HepG2 (cell line): ENCODE data around the gene TMED9. TPM values are rescaled to one million over a fixed set of nuclear protein-coding genes. Genes with fewer than 3 reads are reported as not detected.

Source experiments
- AGO2 ChIP-seq: fragments of 200-400 bp; formaldehyde crosslinking; optimal IDR thresholded peaks from 2 replicates; pipeline ENCODE3; 2017; ENCODE audit warnings: mild to moderate bottlenecking, low read depth, low read length, moderate library complexity
- DPF2 ChIP-seq: sonication (generic); formaldehyde crosslinking; IDR thresholded peaks from 2 replicates; pipeline ENCODE4 v1.4.0; 2020; ENCODE audit warnings: mild to moderate bottlenecking, low read depth, missing genetic modification reagents, borderline replicate concordance
- ELF3 ChIP-seq: IDR thresholded peaks from 2 replicates; pipeline ENCODE4 v1.6.1; 2016; ENCODE audit warnings: missing genetic modification reagents, missing compliant biosample characterization
- FOXA3 ChIP-seq: IDR thresholded peaks from 2 replicates; pipeline ENCODE4 v1.6.1; 2016; ENCODE audit warnings: missing genetic modification reagents, missing compliant biosample characterization
- GABPB1 ChIP-seq: IDR thresholded peaks from 2 replicates; pipeline ENCODE4 v1.6.1; 2016; ENCODE audit warnings: mild to moderate bottlenecking, missing genetic modification reagents, moderate library complexity, missing compliant biosample characterization
- HNF4A ChIP-seq: sonication (generic); formaldehyde crosslinking; IDR thresholded peaks from 2 replicates; pipeline ENCODE4 v1.4.0; 2020; ENCODE audit warnings: missing genetic modification reagents
- IKZF5 ChIP-seq: IDR thresholded peaks from 2 replicates; pipeline ENCODE4 v1.6.1; 2018; ENCODE audit warnings: missing genetic modification reagents, mild to moderate bottlenecking, missing compliant biosample characterization
- KDM3A ChIP-seq: IDR thresholded peaks from 2 replicates; pipeline ENCODE4 v1.6.1; 2018; ENCODE audit warnings: low read depth, missing compliant biosample characterization
- KLF16 ChIP-seq, 2 experiments: sonication (generic) in 1 of 2; formaldehyde crosslinking in 1 of 2; IDR thresholded peaks; 2 replicates each; pipeline versions ENCODE4 v1.6.1 to v1.8.0; 2016 to 2023; ENCODE audit warnings: missing genetic modification reagents in 2 of 2, missing compliant biosample characterization in 1 of 2
- MTF2 ChIP-seq: sonication (generic); formaldehyde crosslinking; IDR thresholded peaks from 2 replicates; pipeline ENCODE4 v1.5.0; 2020; ENCODE audit warnings: missing genetic modification reagents, borderline replicate concordance
- NFKB2 ChIP-seq: sonication (generic); formaldehyde crosslinking; IDR thresholded peaks from 2 replicates; pipeline ENCODE4 v1.4.0; 2020; ENCODE audit warnings: missing genetic modification reagents, borderline replicate concordance
- NFKBIZ ChIP-seq: IDR thresholded peaks from 2 replicates; pipeline ENCODE4 v1.6.1; 2018; ENCODE audit warnings: missing genetic modification reagents, missing compliant biosample characterization
- NFRKB ChIP-seq: fragments of 450-650 bp; IDR thresholded peaks from 2 replicates; pipeline ENCODE4 v1.6.1; 2017
- RAD21 ChIP-seq: fragments of 450-650 bp; formaldehyde crosslinking; IDR thresholded peaks from 2 replicates; pipeline ENCODE4 v1.5.0; 2020; ENCODE audit warnings: mild to moderate bottlenecking
- SPEN ChIP-seq: sonication (generic); formaldehyde crosslinking; IDR thresholded peaks from 2 replicates; pipeline ENCODE4 v1.5.1; 2020; ENCODE audit warnings: low read depth, mild to moderate bottlenecking, missing genetic modification reagents
- SRY ChIP-seq: sonication (generic); formaldehyde crosslinking; IDR thresholded peaks from 2 replicates; pipeline ENCODE4 v1.8.0; 2022; ENCODE audit warnings: mild to moderate bottlenecking, missing genetic modification reagents
- TFDP2 ChIP-seq: sonication (generic); formaldehyde crosslinking; IDR thresholded peaks from 2 replicates; pipeline ENCODE4 v1.4.0; 2020; ENCODE audit warnings: missing genetic modification reagents
- THRA ChIP-seq: sonication (generic); formaldehyde crosslinking; IDR thresholded peaks from 2 replicates; pipeline ENCODE4 v1.4.0; 2020; ENCODE audit warnings: missing genetic modification reagents, borderline replicate concordance
- YY1 ChIP-seq: IDR thresholded peaks from 2 replicates; pipeline ENCODE4 v1.6.1; 2011; ENCODE audit warnings: low read length, low read depth, moderate library complexity, mild to moderate bottlenecking; ENCODE audit not compliant: insufficient read depth, insufficient replicate concordance
- ZNF207 ChIP-seq: fragments of 450-650 bp; IDR thresholded peaks from 2 replicates; pipeline ENCODE4 v1.6.1; 2016; ENCODE audit warnings: antibody characterized with exemption, borderline replicate concordance
- ZNF768 ChIP-seq: sonication (generic); formaldehyde crosslinking; IDR thresholded peaks from 2 replicates; pipeline ENCODE4 v1.4.0; 2020; ENCODE audit warnings: missing genetic modification reagents
- polyA plus RNA-seq, 8 experiments: library from polyadenylated mRNA; depleted of rRNA in 3 of 8; stranded (reverse) in 7 of 8; unstranded in 1 of 8; fragments of >200 nt; fragmentation: Illumina TruSeq in 4 of 8; extraction: Trizol in 4 of 8; gene quantifications; 2 replicates each; pipeline versions ENCODE4 v1.2.1 to v1.2.3, GENCODE V29; 2011 to 2016; ENCODE audit warnings: low read depth in 4 of 8, missing spikeins in 1 of 8, mixed read lengths in 1 of 8; ENCODE audit not compliant: insufficient read depth in 1 of 8
- total RNA-seq, 5 experiments: library from RNA; depleted of rRNA; stranded (reverse); fragments of >200 nt; fragmentation: Illumina TruSeq; extraction: Trizol; gene quantifications; 2 replicates each; pipeline ENCODE4 v1.2.3, GENCODE V29; 2016; ENCODE audit warnings: low read depth in 1 of 5
- TF ChIP-seq, protein P1 (sequence below): sonication (generic); formaldehyde crosslinking; IDR thresholded peaks from 2 replicates; pipeline ENCODE4 v1.5.0; 2020; ENCODE audit warnings: mild to moderate bottlenecking, missing genetic modification reagents, borderline replicate concordance

The TMED9 gene
- total and polyA plus RNA-seq, 2 of the 13 experiments (the other 11 are each of a cell fraction or from before 2014, with no cell fraction given), result 161 to 350 TPM

- TF ChIP-seq ZNF207 (no peak), HNF4A (CRISPR knock-in tag) (peak; percentile 55; the same call in 1 of the 2 replicates), RAD21 (CRISPR knock-in tag) (peak; percentile 87), NFRKB (no peak), KLF16 (CRISPR knock-in tag; IDR thresholded peaks at IDR 0.05) (peak in 1 of 2 experiments; percentile 38; a peak in 1 of 4 replicates), ELF3 (CRISPR knock-in tag) (0 out of 2 replicates have a peak, but pooled peaks have one; percentile 23), GABPB1 (CRISPR knock-in tag) (peak; percentile 46; the same call in 1 of the 2 replicates), FOXA3 (CRISPR knock-in tag) (0 out of 2 replicates have a peak, but pooled peaks have one; percentile 25), NFKB2 (peak; percentile 79; the same call in 1 of the 2 replicates), DPF2 (CRISPR knock-in tag) (no peak), NFKBIZ (CRISPR knock-in tag) (0 out of 2 replicates have a peak, but pooled peaks have one; percentile 50), TFDP2 (CRISPR knock-in tag) (peak; percentile 25; the same call in 1 of the 2 replicates), MTF2 (peak; percentile 49; the same call in 1 of the 2 replicates), THRA (0 out of 2 replicates have a peak, but pooled peaks have one; percentile 17), SPEN (CRISPR knock-in tag) (no peak), ZNF768 (CRISPR knock-in tag) (peak; percentile 31; the same call in 1 of the 2 replicates), SRY (peak; percentile 77; the same call in 1 of the 2 replicates), AGO2 (peak; percentile 21), IKZF5 (CRISPR knock-in tag) (peak; percentile 70; the same call in 1 of the 2 replicates), KDM3A (CRISPR knock-in tag) (0 out of 2 replicates have a peak, but pooled peaks have one; percentile 47), YY1 (peak; percentile 39)
- TF ChIP-seq, protein P1, sequence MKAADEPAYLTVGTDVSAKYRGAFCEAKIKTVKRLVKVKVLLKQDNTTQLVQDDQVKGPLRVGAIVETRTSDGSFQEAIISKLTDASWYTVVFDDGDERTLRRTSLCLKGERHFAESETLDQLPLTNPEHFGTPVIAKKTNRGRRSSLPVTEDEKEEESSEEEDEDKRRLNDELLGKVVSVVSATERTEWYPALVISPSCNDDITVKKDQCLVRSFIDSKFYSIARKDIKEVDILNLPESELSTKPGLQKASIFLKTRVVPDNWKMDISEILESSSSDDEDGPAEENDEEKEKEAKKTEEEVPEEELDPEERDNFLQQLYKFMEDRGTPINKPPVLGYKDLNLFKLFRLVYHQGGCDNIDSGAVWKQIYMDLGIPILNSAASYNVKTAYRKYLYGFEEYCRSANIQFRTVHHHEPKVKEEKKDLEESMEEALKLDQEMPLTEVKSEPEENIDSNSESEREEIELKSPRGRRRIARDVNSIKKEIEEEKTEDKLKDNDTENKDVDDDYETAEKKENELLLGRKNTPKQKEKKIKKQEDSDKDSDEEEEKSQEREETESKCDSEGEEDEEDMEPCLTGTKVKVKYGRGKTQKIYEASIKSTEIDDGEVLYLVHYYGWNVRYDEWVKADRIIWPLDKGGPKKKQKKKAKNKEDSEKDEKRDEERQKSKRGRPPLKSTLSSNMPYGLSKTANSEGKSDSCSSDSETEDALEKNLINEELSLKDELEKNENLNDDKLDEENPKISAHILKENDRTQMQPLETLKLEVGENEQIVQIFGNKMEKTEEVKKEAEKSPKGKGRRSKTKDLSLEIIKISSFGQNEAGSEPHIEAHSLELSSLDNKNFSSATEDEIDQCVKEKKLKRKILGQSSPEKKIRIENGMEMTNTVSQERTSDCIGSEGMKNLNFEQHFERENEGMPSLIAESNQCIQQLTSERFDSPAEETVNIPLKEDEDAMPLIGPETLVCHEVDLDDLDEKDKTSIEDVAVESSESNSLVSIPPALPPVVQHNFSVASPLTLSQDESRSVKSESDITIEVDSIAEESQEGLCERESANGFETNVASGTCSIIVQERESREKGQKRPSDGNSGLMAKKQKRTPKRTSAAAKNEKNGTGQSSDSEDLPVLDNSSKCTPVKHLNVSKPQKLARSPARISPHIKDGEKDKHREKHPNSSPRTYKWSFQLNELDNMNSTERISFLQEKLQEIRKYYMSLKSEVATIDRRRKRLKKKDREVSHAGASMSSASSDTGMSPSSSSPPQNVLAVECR (CRISPR knock-in tag), result peak; percentile 41; the same call in 1 of the 2 replicates
Measured at GRCh38 chr5:177607452-177608192, 15.6 kb downstream of the TMED9 start (continued).
